GM23248 (cell line): ENCODE results near the gene CENATAC.
"Not testable (repeated sequence)": the region's sequence is repeated elsewhere in the genome, so short reads cannot be mapped to it uniquely, and the experiment has no call there.

ENCODE experiments used
- EZH2 ChIP-seq: fragments of 200-600 bp; sonication (generic); IDR thresholded peaks from 2 replicates; pipeline ENCODE4 v1.6.1; 2018; ENCODE audit warnings: antibody characterized with exemption, mild to moderate bottlenecking; ENCODE audit not compliant: insufficient read depth, poor library complexity, severe bottlenecking
- EZH2phosphoT487 ChIP-seq: fragments of 200-600 bp; sonication (generic); IDR thresholded peaks from 2 replicates; pipeline ENCODE4 v1.6.1; 2018; ENCODE audit warnings: antibody characterized with exemption, moderate library complexity, mild to moderate bottlenecking, low read depth; ENCODE audit not compliant: insufficient read depth

DNA sequence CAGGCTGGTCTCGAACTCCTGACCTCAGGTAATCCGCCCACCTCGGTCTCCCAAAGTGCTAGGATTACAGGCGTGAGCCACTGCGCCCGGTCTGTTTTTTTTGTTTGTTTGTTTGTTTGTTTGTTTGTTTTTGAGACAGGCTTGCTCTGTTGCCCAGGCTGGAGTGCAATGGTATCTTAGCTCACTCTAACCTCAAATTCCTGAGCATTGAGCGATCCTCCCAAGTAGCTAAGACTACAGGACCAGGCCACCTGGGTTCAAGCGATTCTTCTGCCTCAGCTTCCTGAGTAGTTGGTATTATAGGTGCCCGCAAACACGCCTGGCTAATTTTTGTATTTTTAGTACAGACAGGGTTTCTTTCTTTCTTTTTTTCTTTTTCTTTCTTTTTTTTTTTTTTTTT lies 35.5 kb downstream of the CENATAC start:
- not testable (repeated sequence) for TF ChIP-seq EZH2phosphoT487, EZH2
